Chondrocyte (in vitro differentiated cells): ENCODE results near the gene USP54. TPM values are rescaled to one million over a fixed set of nuclear protein-coding genes. Genes with fewer than 3 reads are reported as not detected.
"Not testable (repeated sequence)": the region's sequence is repeated elsewhere in the genome, so short reads cannot be mapped to it uniquely, and the experiment has no call there.

Experiments used
- DNase-seq: peaks from one replicate; pipeline ENCODE4 v3.0.0; 2021; ENCODE audit warnings: mixed read lengths, low spot score
- H3K27ac Mint-ChIP-seq: one replicate; pipeline ENCODE4 v1.8.0; 2021; ENCODE audit warnings: mild to moderate bottlenecking, moderate library complexity, mixed read lengths; ENCODE audit not compliant: unreplicated experiment
- H3K27me3 Mint-ChIP-seq: 2 replicates; pipeline ENCODE4 v1.8.0; 2021; ENCODE audit warnings: low read depth, mixed read lengths
- H3K36me3 Mint-ChIP-seq: 2 replicates; pipeline ENCODE4 v1.8.0; 2021; ENCODE audit warnings: low read depth, mixed read lengths
- H3K4me1 Mint-ChIP-seq: 2 replicates; pipeline ENCODE4 v1.8.0; 2021; ENCODE audit warnings: low read depth, mild to moderate bottlenecking, mixed read lengths
- H3K4me3 Mint-ChIP-seq: one replicate; pipeline ENCODE4 v1.8.0; 2021; ENCODE audit warnings: mild to moderate bottlenecking, moderate library complexity, mixed read lengths; ENCODE audit not compliant: unreplicated experiment
- H3K9me3 Mint-ChIP-seq: 2 replicates; pipeline ENCODE4 v1.8.0; 2021; ENCODE audit warnings: low read depth, mixed read lengths
- total RNA-seq: library from RNA; stranded (reverse); gene quantifications from 3 replicates; pipeline ENCODE4 v1.2.1, GENCODE V29; 2021
- TF ChIP-seq, protein P1 (sequence below): fragments of 200-600 bp; sonication (generic); IDR thresholded peaks from 2 replicates; pipeline ENCODE4 v1.5.0; 2021; ENCODE audit warnings: antibody characterized with exemption, mild to moderate bottlenecking, moderate library complexity

USP54 gene
- total RNA-seq, 1 donor from 2014 or later: 5.8 TPM

DNA sequence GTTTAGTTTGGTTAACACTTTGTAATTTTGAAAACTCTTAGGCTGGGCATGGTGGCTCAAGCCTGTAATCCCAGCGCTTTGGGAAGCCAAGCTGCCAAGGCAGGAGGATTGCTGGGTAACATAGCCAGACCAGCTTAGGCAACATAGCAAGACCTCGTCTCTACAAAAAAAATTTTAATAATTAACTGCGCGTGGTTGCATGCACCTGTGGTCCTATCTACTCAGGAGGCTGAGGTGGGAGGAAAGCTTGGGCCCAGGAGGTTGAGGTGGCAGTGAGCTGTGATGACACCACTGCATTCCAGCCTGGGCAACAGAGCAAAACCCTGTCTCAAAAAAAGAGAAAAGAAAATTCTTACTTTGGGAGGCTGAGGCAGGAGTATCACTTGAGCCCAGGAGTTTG is 31.9 kb upstream of the USP54 start:
- no peak overlapping the region for H3K4me3 Mint-ChIP-seq

DNA sequence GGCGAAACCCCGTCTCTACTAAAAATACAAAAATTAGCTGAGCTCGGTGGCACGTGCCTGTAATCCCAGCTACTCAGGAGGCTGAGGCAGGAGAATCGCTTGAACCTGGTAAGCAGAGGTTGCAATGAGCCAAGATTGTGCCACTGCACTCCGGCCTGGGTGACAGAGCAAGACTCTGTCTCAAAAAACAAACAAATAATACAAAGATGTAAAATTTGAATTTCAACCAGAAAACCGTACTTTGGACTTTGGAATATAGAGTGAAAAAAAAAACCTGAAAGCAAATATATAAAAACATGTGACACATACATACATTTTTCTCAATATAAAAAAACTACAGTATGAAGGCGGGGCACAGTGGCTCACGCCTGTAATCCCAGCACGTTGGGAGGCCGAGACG is 29.8 kb upstream of the USP54 start:
- H3K4me3 Mint-ChIP-seq, H3K9me3 Mint-ChIP-seq, H3K27ac Mint-ChIP-seq, DNase-seq, H3K36me3 Mint-ChIP-seq, H3K27me3 Mint-ChIP-seq, H3K4me1 Mint-ChIP-seq: not testable (repeated sequence)

More for the DNA sequence above, 31.9 kb upstream of the USP54 start:
- peaks cover 24% of the 10 kb centered on the region for H3K4me1 Mint-ChIP-seq
- H3K36me3 Mint-ChIP-seq: no peaks in the 10 kb centered on the region
- H3K27ac Mint-ChIP-seq: no peak overlapping the region
- no peaks in the 10 kb centered on the region for H3K9me3 Mint-ChIP-seq
- no peak for DNase-seq
- TF ChIP-seq, protein P1, sequence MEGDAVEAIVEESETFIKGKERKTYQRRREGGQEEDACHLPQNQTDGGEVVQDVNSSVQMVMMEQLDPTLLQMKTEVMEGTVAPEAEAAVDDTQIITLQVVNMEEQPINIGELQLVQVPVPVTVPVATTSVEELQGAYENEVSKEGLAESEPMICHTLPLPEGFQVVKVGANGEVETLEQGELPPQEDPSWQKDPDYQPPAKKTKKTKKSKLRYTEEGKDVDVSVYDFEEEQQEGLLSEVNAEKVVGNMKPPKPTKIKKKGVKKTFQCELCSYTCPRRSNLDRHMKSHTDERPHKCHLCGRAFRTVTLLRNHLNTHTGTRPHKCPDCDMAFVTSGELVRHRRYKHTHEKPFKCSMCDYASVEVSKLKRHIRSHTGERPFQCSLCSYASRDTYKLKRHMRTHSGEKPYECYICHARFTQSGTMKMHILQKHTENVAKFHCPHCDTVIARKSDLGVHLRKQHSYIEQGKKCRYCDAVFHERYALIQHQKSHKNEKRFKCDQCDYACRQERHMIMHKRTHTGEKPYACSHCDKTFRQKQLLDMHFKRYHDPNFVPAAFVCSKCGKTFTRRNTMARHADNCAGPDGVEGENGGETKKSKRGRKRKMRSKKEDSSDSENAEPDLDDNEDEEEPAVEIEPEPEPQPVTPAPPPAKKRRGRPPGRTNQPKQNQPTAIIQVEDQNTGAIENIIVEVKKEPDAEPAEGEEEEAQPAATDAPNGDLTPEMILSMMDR: no peak
- H3K27me3 Mint-ChIP-seq: no peaks in the 10 kb centered on the region

DNA sequence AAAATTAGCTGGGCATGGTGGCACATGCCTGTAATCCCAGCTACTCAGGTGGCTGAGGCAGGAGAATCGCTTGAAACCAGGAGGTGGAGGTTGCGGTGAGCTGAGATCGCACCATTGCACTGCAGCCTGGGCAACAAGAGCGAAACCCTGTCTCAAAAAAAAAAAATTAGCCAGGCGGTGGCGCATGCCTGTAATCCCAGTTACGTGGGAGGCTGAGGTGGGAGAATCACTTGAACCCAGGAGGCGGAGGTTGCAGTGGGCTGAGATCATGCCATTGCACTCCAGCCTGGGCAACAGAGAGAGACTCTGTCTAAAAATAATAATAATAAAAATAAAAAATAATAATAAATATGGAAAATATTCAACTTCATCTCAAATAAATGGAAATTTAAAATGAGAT is 26.0 kb upstream of the USP54 start:
- H3K27ac Mint-ChIP-seq, H3K4me3 Mint-ChIP-seq, H3K4me1 Mint-ChIP-seq, DNase-seq, H3K27me3 Mint-ChIP-seq, H3K36me3 Mint-ChIP-seq, H3K9me3 Mint-ChIP-seq: not testable (repeated sequence)

DNA sequence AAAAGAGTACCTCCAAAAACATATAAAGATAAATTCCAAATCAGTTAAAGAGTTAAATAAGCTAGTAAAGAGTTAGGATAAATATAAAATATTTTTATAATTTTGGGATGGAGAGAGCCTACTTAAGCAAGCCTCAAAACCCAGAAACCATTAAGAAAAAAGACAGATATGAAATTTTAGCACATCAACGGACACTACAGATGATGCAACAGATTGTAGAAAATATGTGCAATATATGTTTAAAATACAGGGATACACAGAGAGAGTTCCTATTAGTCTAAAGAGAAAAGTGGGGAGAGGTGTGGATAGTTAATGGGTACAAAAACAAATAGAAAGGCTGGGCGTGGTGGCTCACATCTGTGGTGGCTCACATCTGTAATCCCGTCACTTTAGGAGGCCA is 23.6 kb upstream of the USP54 start:
- H3K4me3 Mint-ChIP-seq: no peak overlapping the region
- no peaks in the 10 kb centered on the region for H3K9me3 Mint-ChIP-seq
- no peaks in the 10 kb centered on the region for H3K36me3 Mint-ChIP-seq
- no peaks in the 10 kb centered on the region for H3K27me3 Mint-ChIP-seq
- no peak overlapping the region for H3K27ac Mint-ChIP-seq
- TF ChIP-seq, protein P1: no peak
- no peaks in the 10 kb centered on the region for H3K4me1 Mint-ChIP-seq
- no peak for DNase-seq

DNA sequence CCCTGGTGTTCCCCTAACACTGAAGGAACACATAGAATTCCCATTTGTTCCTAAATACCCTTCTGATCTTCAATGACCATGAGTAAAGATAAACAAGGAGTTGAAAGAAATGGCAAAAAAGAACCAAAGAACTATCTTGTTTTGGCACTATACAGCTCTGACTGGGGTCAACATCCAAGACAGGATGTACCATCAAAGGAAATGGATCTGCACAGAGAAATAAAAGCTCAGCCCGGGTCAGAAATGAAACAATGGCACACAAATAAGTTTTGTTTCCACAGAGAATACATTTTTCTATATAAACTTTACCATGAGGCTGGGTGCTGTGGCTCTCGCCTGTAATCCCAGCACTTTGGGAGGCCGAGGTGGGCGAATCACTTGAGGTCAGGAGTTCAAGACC is 18.0 kb upstream of the USP54 start:
- TF ChIP-seq, protein P1: no peak
- H3K9me3 Mint-ChIP-seq: no peaks in the 10 kb centered on the region
- H3K4me1 Mint-ChIP-seq: no peaks in the 10 kb centered on the region
- H3K27me3 Mint-ChIP-seq: no peaks in the 10 kb centered on the region
- no peak overlapping the region for H3K4me3 Mint-ChIP-seq
- H3K27ac Mint-ChIP-seq: no peak overlapping the region
- DNase-seq: no peak
- H3K36me3 Mint-ChIP-seq: peaks cover 1% of the 10 kb centered on the region

DNA sequence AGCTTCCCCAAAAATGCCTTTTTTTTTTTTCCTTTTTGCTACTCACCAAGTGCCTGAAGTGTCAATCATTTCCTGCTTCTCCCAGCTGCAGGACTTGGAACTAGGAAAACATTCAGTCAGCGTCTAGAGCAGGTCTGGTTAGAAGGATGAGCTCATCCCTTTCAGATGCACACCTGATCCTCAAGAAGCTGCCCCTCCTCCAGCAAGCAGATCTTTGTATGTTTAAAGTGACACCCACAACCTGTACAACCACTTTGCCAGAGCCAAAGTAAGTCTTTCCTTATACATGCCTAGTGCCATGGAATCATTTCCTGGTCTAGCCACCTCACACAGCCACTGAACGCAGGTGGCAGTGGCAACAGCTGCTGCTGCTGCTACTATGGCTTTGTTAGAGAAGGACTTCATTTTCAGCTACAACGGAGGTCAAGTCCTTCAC is 10.4 kb upstream of the USP54 start:
- Mint-ChIP-seq H3K9me3 (no peaks in the 10 kb centered on the region), H3K36me3 (peaks cover 1% of the 10 kb centered on the region), H3K27me3 (no peaks in the 10 kb centered on the region), H3K4me3 (no peak overlapping the region), H3K4me1 (peaks cover 6% of the 10 kb centered on the region), H3K27ac (no peak overlapping the region)
- no peak for DNase-seq
- TF ChIP-seq, protein P1: no peak
